ENCODE measurements around the gene RASA3.

- no peak for TF ChIP-seq POLR2AphosphoS5 (IDR thresholded peaks at IDR 0.05)
- TF ChIP-seq CTCF (IDR thresholded peaks at IDR 0.05) = no peak
- TF ChIP-seq EP300 (IDR thresholded peaks at IDR 0.05) = no peak
- no peak for TF ChIP-seq POLR2A (IDR thresholded peaks at IDR 0.05)
Measured at GRCh38 chr13:113990321-113990837, 142.0 kb downstream of the RASA3 start.

Measured in sigmoid colon (tissue), 4 donors.